Activated naive CD8-positive, alpha-beta T cell treated with anti-CD3 and anti-CD28 coated beads, Interleukin-2, amount 10 ng/mL, durations not matched to agents 7 days and 5 days (primary cell): Measurements from ENCODE around the gene F5. TPM values are rescaled to one million over a fixed set of nuclear protein-coding genes. Genes with fewer than 3 reads are reported as not detected.

Experiments
- ATAC-seq: fragments of 150-1000 bp; cut with Tn5 transposase; one replicate; pipeline ENCODE4 v1.10.0; 2021; ENCODE audit warnings: low read depth, moderate library complexity
- POLR2A ChIA-PET: fragments of 350-600 bp; sonication (Branson Sonifier 250); formaldehyde crosslinking; loops from one replicate; lab custom pipeline; 2021; ENCODE audit warnings: antibody characterized with exemption; lab: Charles Lee
- DNase-seq: peaks from one replicate; pipeline ENCODE4 v3.0.0; 2021
- H3K27ac Mint-ChIP-seq: one replicate; pipeline ENCODE4 v1.8.0; 2022; ENCODE audit warnings: mild to moderate bottlenecking, mixed read lengths
- H3K27me3 Mint-ChIP-seq: one replicate; pipeline ENCODE4 v1.8.0; 2022; ENCODE audit warnings: mild to moderate bottlenecking, moderate library complexity, mixed read lengths
- H3K36me3 Mint-ChIP-seq: one replicate; pipeline ENCODE4 v1.8.0; 2021; ENCODE audit warnings: mild to moderate bottlenecking, mixed read lengths
- H3K4me1 Mint-ChIP-seq: one replicate; pipeline ENCODE4 v1.8.0; 2021; ENCODE audit warnings: mixed read lengths
- H3K4me3 Mint-ChIP-seq: one replicate; pipeline ENCODE4 v1.8.0; 2022; ENCODE audit warnings: mild to moderate bottlenecking, moderate library complexity, mixed read lengths
- H3K9me3 Mint-ChIP-seq: one replicate; pipeline ENCODE4 v1.8.0; 2021; ENCODE audit warnings: mixed read lengths
- total RNA-seq, 2 experiments: library from RNA; stranded (reverse); gene quantifications; one replicate each; pipeline ENCODE4 v1.2.3, GENCODE V29; 2021

Gene F5
- total RNA-seq, 2 experiments from 2014 or later, result 0.99 to 1.3 TPM

DNA sequence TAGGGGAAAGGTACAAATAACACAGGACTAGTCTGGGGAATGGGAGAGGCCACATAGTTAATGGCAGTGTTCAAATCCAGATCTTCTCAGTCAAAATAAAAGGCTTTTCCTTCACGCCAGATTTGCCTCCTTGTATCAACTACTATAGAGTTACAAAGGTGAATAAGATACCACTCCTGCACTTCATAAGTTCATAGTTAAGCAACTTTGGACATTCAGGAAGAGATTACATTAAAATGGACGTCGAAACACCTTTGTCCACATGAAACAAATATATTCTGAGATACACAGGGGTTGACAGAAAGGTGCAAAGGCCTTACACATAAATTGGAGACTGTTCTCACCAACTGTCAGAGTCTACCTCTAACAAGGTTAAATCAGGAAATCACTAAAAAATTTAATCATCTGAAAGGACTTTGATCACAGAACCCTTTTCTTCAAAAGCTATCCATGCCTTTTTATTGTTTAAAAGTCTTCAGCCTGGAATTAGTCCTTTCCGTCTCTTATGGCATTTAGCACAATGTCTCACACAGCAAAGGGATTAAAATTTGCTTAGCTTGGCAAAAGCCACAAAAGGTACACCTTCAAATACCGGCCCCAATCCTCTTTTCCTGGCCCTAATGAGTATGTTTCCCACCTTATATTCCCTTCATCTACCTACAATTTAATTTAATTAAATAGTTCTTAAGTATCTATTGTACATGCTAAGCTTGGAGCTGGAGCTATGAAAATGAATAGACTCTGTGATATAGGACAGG lies 8.1 kb downstream of the F5 start:
- DNase-seq, result no peak
- Mint-ChIP-seq H3K9me3 (no peaks in the 10 kb centered on the region), H3K27me3 (peaks cover 2% of the 10 kb centered on the region), H3K36me3 (no peaks in the 10 kb centered on the region), H3K4me3 (no peak overlapping the region), H3K27ac (no peak overlapping the region), H3K4me1 (no peaks in the 10 kb centered on the region)
- no peak for ATAC-seq
- POLR2A ChIA-PET, result no interaction called here

DNA sequence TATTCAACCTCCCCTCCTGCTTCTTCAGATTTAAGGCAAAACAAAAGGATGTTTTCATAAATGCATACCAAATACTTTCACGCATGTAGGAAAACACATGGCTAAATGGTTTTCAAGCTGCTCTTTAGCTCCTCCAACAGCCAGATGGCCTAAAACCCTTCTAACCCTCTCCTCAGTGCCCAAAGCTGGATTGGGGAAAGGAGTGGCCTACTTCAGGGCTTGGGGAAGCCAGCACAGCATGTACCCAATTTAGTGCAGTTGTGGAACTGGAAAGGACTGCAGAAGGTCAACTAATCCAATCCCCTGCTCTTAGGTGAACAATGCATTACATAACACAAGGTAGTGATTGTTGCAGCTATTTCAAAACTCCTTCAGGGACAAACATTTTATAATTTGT lies 9.3 kb downstream of the F5 start:
- Mint-ChIP-seq H3K9me3 (no peaks in the 10 kb centered on the region), H3K36me3 (no peaks in the 10 kb centered on the region), H3K27me3 (peaks cover 2% of the 10 kb centered on the region), H3K4me1 (no peaks in the 10 kb centered on the region), H3K4me3 (no peak overlapping the region), H3K27ac (no peak overlapping the region)
- ATAC-seq (no peak), DNase-seq (no peak)
- POLR2A ChIA-PET, result no interaction called here

- Mint-ChIP-seq H3K27ac (no peak overlapping the region), H3K9me3 (no peaks in the 10 kb centered on the region), H3K27me3 (peaks cover 2% of the 10 kb centered on the region), H3K36me3 (no peaks in the 10 kb centered on the region), H3K4me1 (peaks cover 3% of the 10 kb centered on the region), H3K4me3 (no peak overlapping the region)
- DNase-seq (no peak), ATAC-seq (no peak)
- POLR2A ChIA-PET, result interaction anchor here (0.6 kb wide), 1 partner anchor 34 kb away, joined by 3 read pairs; no protein-coding TSS in a partner anchor
These were observed 9.9 kb downstream of the F5 start for GRCh38 chr1:169576241-169576934.

- peaks cover 4% of the 10 kb centered on the region for H3K4me1 Mint-ChIP-seq
- ATAC-seq (no peak), DNase-seq (no peak)
- H3K9me3 Mint-ChIP-seq, result no peaks in the 10 kb centered on the region
- H3K36me3 Mint-ChIP-seq, result no peaks in the 10 kb centered on the region
- H3K4me3 Mint-ChIP-seq, result no peak overlapping the region
- POLR2A ChIA-PET, result no interaction called here
- peaks cover 2% of the 10 kb centered on the region for H3K27me3 Mint-ChIP-seq
- H3K27ac Mint-ChIP-seq, result no peak overlapping the region
These were observed 11.9 kb downstream of the F5 start for GRCh38 chr1:169574336-169574735.

DNA sequence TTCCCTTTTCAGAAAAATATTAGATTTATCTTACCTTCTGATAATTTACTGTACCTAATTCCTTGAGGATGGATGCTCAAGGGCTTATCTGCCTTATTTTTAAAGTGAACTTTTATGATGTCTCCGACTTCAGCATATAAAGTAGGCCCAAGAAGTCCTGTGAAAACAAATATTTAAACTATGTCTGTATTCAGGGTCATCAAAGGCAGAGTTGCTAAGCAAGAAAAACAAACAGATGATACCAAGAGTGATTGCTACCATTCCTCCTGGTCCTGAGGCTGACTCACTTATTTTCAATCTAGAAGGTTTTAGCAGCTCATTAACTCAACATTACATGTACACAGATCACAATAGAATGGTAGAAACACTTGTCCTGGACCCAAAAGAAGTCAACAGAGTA lies 14.1 kb downstream of the F5 start:
- Mint-ChIP-seq H3K9me3 (no peaks in the 10 kb centered on the region), H3K27me3 (peaks cover 2% of the 10 kb centered on the region), H3K36me3 (no peaks in the 10 kb centered on the region), H3K4me1 (peaks cover 4% of the 10 kb centered on the region), H3K27ac (no peak overlapping the region), H3K4me3 (no peak overlapping the region)
- POLR2A ChIA-PET, result no interaction called here
- ATAC-seq (no peak), DNase-seq (no peak)

DNA sequence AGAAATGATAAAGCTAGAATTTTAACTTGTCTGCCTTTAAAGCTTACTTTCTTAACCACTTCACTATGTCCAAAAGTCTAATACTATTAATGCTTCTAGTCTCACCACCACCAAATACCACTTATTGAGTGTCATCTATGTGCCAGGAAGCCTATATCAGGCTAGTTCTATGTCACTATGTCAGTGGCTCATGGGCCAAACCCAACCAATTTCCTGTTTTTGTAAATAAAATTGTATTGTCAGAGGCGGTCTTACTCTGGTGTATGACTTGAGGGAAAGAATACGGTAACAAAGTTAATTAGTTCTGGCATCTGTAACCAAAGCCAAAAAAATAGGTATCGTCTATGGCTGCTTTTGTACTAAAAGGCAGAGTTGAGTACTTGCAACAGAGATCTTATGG lies 14.8 kb downstream of the F5 start:
- POLR2A ChIA-PET, result no interaction called here
- H3K27me3 Mint-ChIP-seq, result no peaks in the 10 kb centered on the region
- H3K9me3 Mint-ChIP-seq, result no peaks in the 10 kb centered on the region
- no peak overlapping the region for H3K4me3 Mint-ChIP-seq
- H3K36me3 Mint-ChIP-seq, result no peaks in the 10 kb centered on the region
- H3K27ac Mint-ChIP-seq, result no peak overlapping the region
- peaks cover 4% of the 10 kb centered on the region for H3K4me1 Mint-ChIP-seq
- DNase-seq (no peak), ATAC-seq (no peak)

DNA sequence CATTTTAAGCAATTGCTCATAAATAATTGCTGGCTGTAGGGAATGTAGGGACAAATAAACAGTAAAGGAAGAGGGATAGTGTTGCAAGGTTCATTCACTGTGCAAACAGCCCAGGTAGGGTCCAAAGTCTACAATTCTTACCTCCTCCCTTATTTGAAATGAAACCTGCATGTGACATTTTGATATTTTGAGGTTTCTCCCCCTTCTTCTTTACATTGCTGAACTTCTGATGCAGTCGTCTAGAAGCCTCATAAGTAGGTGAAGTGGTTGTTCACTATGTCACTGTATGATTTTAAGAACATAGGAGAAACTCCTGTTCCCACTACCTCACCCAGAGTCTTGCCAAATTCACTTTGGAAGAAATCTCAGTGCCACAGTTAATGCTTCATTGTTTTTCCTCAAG lies 16.1 kb downstream of the F5 start:
- no peaks in the 10 kb centered on the region for H3K27me3 Mint-ChIP-seq
- no peaks in the 10 kb centered on the region for H3K36me3 Mint-ChIP-seq

GRCh38 chr1:169568497-169568896 lies 17.8 kb downstream of the F5 start:
- no peak overlapping the region for H3K4me3 Mint-ChIP-seq
- H3K9me3 Mint-ChIP-seq, result peaks cover 3% of the 10 kb centered on the region
- peaks cover 3% of the 10 kb centered on the region for H3K36me3 Mint-ChIP-seq
- ATAC-seq (no peak), DNase-seq (no peak)
- POLR2A ChIA-PET, result no interaction called here
- H3K27ac Mint-ChIP-seq, result no peak overlapping the region
- H3K27me3 Mint-ChIP-seq, result no peaks in the 10 kb centered on the region
- peaks cover 8% of the 10 kb centered on the region for H3K4me1 Mint-ChIP-seq

More for the DNA sequence above, 16.1 kb downstream of the F5 start:
- DNase-seq (no peak), ATAC-seq (no peak)
- Mint-ChIP-seq H3K4me1 (peaks cover 8% of the 10 kb centered on the region), H3K9me3 (no peaks in the 10 kb centered on the region), H3K4me3 (no peak overlapping the region), H3K27ac (no peak overlapping the region)
- POLR2A ChIA-PET, result no interaction called here

DNA sequence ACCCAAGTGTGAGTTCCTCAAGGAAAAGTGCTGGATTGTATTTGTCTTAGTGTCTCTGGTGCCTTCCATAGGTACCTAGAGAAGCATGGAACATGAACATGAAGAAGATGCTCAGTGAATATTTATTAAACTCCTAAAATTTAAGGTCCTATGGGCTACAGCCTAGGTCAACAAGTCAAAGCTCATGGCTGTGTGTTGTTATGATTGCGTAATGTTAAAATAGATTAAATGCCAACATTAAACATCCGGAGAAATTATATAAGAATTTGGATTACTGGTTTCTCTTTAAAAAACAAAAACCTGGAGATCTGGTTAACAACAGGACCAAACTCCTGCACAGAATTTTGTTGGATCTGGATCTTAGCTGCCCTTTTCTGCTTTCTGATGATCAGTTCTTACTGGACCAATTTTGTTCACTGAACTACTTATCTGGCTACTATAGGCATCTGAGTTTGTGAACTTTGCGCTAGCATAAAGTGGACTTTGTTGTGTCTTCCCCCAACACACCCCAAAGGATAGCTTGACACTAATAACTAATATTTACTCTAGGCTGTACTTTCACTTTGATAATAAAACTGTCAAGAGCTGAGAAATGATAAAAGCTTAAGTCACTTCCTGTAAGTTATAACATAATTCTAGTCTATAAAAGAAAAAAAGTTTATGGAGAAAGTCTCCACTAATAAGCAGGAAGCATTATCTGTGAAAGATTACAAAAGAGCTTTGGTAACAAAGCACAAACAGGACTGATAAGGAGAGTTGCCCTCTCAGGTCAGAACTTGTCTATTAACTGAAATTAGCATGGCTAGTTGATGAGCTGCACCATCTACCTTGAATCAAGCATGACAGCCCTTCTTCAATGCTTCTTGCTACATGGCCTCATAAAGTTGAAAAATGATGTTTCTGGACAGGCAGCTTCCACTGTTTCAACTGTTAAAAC lies 20.7 kb downstream of the F5 start:
- Mint-ChIP-seq H3K27ac (no peak overlapping the region), H3K27me3 (no peaks in the 10 kb centered on the region), H3K4me3 (no peak overlapping the region), H3K9me3 (peaks cover 3% of the 10 kb centered on the region), H3K4me1 (peaks cover 3% of the 10 kb centered on the region), H3K36me3 (peaks cover 6% of the 10 kb centered on the region)
- ATAC-seq (no peak), DNase-seq (no peak)
- POLR2A ChIA-PET, result no interaction called here

- ATAC-seq, result no peak
- H3K27ac Mint-ChIP-seq, result no peak overlapping the region
- H3K36me3 Mint-ChIP-seq, result peaks cover 6% of the 10 kb centered on the region
- no peak for DNase-seq
- peaks cover 3% of the 10 kb centered on the region for H3K9me3 Mint-ChIP-seq
- no peak overlapping the region for H3K4me3 Mint-ChIP-seq
- peaks cover 4% of the 10 kb centered on the region for H3K4me1 Mint-ChIP-seq
- no peaks in the 10 kb centered on the region for H3K27me3 Mint-ChIP-seq
- POLR2A ChIA-PET, result no interaction called here
These were observed 22.6 kb downstream of the F5 start for GRCh38 chr1:169563650-169564049.

DNA sequence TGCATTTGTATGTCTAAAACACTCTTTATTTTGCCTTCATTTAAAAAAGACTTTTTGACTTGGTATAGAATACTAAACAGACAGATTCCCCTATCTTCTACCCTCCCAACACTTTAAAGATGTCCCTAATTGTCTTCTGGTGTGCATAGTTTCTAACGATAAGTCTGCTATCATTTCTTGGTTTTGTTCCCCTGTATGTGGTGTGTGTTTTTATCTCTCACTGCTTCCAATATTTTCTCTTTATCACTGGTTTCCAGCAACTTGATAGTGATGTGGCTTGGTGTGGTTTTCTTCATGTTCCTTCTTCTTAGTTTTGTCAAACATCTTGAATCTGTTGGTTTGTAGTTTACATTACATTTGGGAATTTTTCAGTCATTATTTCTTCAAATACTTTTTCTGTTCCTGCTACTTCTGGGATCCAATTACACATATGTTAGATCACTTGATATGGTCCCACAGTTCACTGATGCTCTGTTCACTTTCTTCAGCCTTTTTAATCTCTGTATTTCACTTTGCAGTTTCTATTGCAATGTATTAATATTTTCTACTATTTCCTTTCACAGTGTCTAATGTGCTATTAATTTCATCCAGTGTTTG lies 23.2 kb downstream of the F5 start:
- H3K4me3 Mint-ChIP-seq, result no peak overlapping the region
- H3K27me3 Mint-ChIP-seq, result no peaks in the 10 kb centered on the region
- H3K9me3 Mint-ChIP-seq, result peaks cover 3% of the 10 kb centered on the region
- DNase-seq (no peak), ATAC-seq (no peak)
- peaks cover 6% of the 10 kb centered on the region for H3K36me3 Mint-ChIP-seq
- peaks cover 5% of the 10 kb centered on the region for H3K4me1 Mint-ChIP-seq
- no peak overlapping the region for H3K27ac Mint-ChIP-seq
- POLR2A ChIA-PET, result interaction anchor here (0.5 kb wide), 1 partner anchor 193 kb away, joined by 3 read pairs; no protein-coding TSS in a partner anchor

GRCh38 chr1:169561692-169562091 lies 24.6 kb downstream of the F5 start:
- Mint-ChIP-seq H3K27ac (no peak overlapping the region), H3K9me3 (peaks cover 3% of the 10 kb centered on the region), H3K27me3 (no peaks in the 10 kb centered on the region), H3K4me1 (peaks cover 5% of the 10 kb centered on the region), H3K36me3 (peaks cover 6% of the 10 kb centered on the region), H3K4me3 (no peak overlapping the region)
- DNase-seq (no peak), ATAC-seq (no peak)
- POLR2A ChIA-PET, result no interaction called here

DNA sequence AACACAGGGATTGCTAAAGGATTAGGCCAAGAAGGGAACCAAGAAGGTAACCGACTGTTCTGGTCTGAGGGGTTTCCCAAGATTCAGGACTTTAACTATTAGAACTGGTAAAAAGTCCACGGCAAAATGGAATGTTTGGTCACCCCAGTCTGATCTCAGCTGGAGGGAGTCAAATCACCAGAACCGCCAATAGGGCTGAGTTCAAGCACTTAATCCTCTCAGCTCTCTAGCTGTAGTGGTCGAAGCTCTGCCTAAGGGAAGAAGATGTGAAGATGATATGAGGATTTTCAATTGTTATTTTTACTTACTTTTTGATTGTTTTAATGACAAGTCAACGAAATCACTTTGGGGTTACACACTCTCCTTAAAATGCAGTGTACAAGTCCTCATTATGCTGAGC lies 29.1 kb downstream of the F5 start:
- ATAC-seq, result no peak
- no peaks in the 10 kb centered on the region for H3K27me3 Mint-ChIP-seq

More for the DNA sequence above, 29.1 kb downstream of the F5 start:
- POLR2A ChIA-PET, result no interaction called here
- H3K4me3 Mint-ChIP-seq, result no peak overlapping the region
- no peak overlapping the region for H3K27ac Mint-ChIP-seq
- H3K36me3 Mint-ChIP-seq, result no peaks in the 10 kb centered on the region
- peaks cover 1% of the 10 kb centered on the region for H3K4me1 Mint-ChIP-seq
- no peak for DNase-seq
- no peaks in the 10 kb centered on the region for H3K9me3 Mint-ChIP-seq
